SU-DHL-6 (cell line): ENCODE data around the gene IRF2BPL.

ENCODE experiments used
- H2AFZ ChIP-seq: fragments of 200-600 bp; sonication (generic); 2 replicates; pipeline ENCODE4 v1.6.1; 2014; ENCODE audit warnings: low read depth, mild to moderate bottlenecking, moderate library complexity, mixed read lengths, antibody characterized with exemption, low read length; ENCODE audit not compliant: severe bottlenecking
- H3F3A ChIP-seq: fragments of 200-600 bp; shearing (Covaris generic); 2 replicates; pipeline ENCODE4 v1.6.0; 2016; ENCODE audit warnings: antibody characterized with exemption, mild to moderate bottlenecking; ENCODE audit not compliant: insufficient read depth
- H3K27ac ChIP-seq: fragments of 200-600 bp; sonication (generic); 2 replicates; pipeline ENCODE4 v1.5.1; 2016; ENCODE audit warnings: low read depth, mild to moderate bottlenecking, low read length, moderate library complexity, mixed read lengths
- H3K27me3 ChIP-seq: fragments of 200-600 bp; sonication (generic), shearing (Covaris generic); 2 replicates; pipeline ENCODE4 v1.6.0; 2014; ENCODE audit warnings: mild to moderate bottlenecking, low read length
- H3K36me3 ChIP-seq: fragments of 200-600 bp; sonication (generic); 2 replicates; pipeline ENCODE4 v1.6.1; 2014; ENCODE audit warnings: mild to moderate bottlenecking, low read length, mixed read lengths
- H3K4me2 ChIP-seq: fragments of 300-600, 200-600 bp; shearing (Covaris generic), sonication (generic); 2 replicates; pipeline ENCODE4 v1.6.0; 2014; ENCODE audit warnings: low read length, low read depth, mild to moderate bottlenecking; ENCODE audit not compliant: poor library complexity, severe bottlenecking
- H3K4me3 ChIP-seq: fragments of 200-600 bp; sonication (generic); 2 replicates; pipeline ENCODE4 v1.5.1; 2014; ENCODE audit warnings: antibody characterized with exemption, low read length, mild to moderate bottlenecking, mixed read lengths; ENCODE audit not compliant: insufficient read depth, poor library complexity, severe bottlenecking
- H3K79me2 ChIP-seq: fragments of 200-600 bp; sonication (generic); 2 replicates; pipeline ENCODE4 v1.6.1; 2014; ENCODE audit warnings: mild to moderate bottlenecking, low read length, moderate library complexity; ENCODE audit not compliant: insufficient read depth
- H3K9ac ChIP-seq: fragments of 200-600 bp; sonication (generic); 2 replicates; pipeline ENCODE4 v1.7.0; 2014; ENCODE audit warnings: mild to moderate bottlenecking, low read length
- H3K9me2 ChIP-seq: fragments of 200-600 bp; sonication (generic); replicated peaks from 2 replicates; pipeline ENCODE4 v1.6.1; 2014; ENCODE audit warnings: low read length; ENCODE audit not compliant: insufficient read depth
- H3K9me3 ChIP-seq: fragments of 200-600 bp; sonication (generic); 2 replicates; pipeline ENCODE4 v1.6.1; 2014; ENCODE audit warnings: low read length, mixed read lengths; ENCODE audit not compliant: insufficient read depth
- H4K20me1 ChIP-seq: fragments of 200-600 bp; sonication (generic); 2 replicates; pipeline ENCODE4 v1.6.1; 2014; ENCODE audit warnings: low read depth, mild to moderate bottlenecking, antibody characterized with exemption, low read length, moderate library complexity, mixed read lengths
- CTCF ChIP-seq: fragments of 200-600 bp; sonication (generic); IDR thresholded peaks from one replicate; pipeline ENCODE4 v1.5.1; 2017; ENCODE audit warnings: antibody characterized with exemption, mild to moderate bottlenecking, low read length, moderate library complexity; ENCODE audit not compliant: insufficient read depth, poor library complexity, severe bottlenecking
- EZH2phosphoT487 ChIP-seq: fragments of 200-600 bp; sonication (generic), shearing (Covaris generic); conservative IDR thresholded peaks from 2 replicates; pipeline ENCODE4 v1.6.1; 2018; ENCODE audit warnings: mild to moderate bottlenecking, antibody characterized with exemption, low read length, moderate library complexity, mixed read lengths

Gene IRF2BPL

GRCh38 chr14:77014734-77015133 is 13.8 kb downstream of the IRF2BPL start:
- Histone ChIP-seq H3K4me2 (no peak overlapping the region), H3K79me2 (no peaks in the 10 kb centered on the region), H3K9me3 (no peaks in the 10 kb centered on the region), H3K27ac (no peak overlapping the region), H3K9me2 (no peaks in the 10 kb centered on the region), H3K36me3 (no peaks in the 10 kb centered on the region), H3F3A (no peaks in the 10 kb centered on the region), H2AFZ (no peak overlapping the region), H4K20me1 (no peaks in the 10 kb centered on the region), H3K4me3 (no peak overlapping the region), H3K27me3 (no peaks in the 10 kb centered on the region), H3K9ac (no peak overlapping the region)
- no peak for TF ChIP-seq EZH2phosphoT487
- TF ChIP-seq CTCF: no peak

GRCh38 chr14:77014004-77014604 is 14.4 kb downstream of the IRF2BPL start:
- no peak overlapping the region for H3K4me2 ChIP-seq
- H3K79me2 ChIP-seq: no peaks in the 10 kb centered on the region
- no peak overlapping the region for H3K9ac ChIP-seq
- H3K36me3 ChIP-seq: no peaks in the 10 kb centered on the region
- H3F3A ChIP-seq: no peaks in the 10 kb centered on the region
- no peaks in the 10 kb centered on the region for H3K27me3 ChIP-seq
- H2AFZ ChIP-seq: no peak overlapping the region
- no peak overlapping the region for H3K4me3 ChIP-seq
- H3K27ac ChIP-seq: no peak overlapping the region
- no peaks in the 10 kb centered on the region for H4K20me1 ChIP-seq
- TF ChIP-seq CTCF (no peak), EZH2phosphoT487 (no peak)
- H3K9me2 ChIP-seq: no peaks in the 10 kb centered on the region
- no peaks in the 10 kb centered on the region for H3K9me3 ChIP-seq

GRCh38 chr14:77012193-77012765 is 16.2 kb downstream of the IRF2BPL start:
- Histone ChIP-seq H3K9me2 (no peaks in the 10 kb centered on the region), H4K20me1 (no peaks in the 10 kb centered on the region), H3K27me3 (no peaks in the 10 kb centered on the region), H2AFZ (no peak overlapping the region), H3K4me3 (no peak overlapping the region), H3K9ac (no peak overlapping the region), H3K4me2 (no peak overlapping the region), H3K9me3 (no peaks in the 10 kb centered on the region), H3K36me3 (no peaks in the 10 kb centered on the region), H3K27ac (no peak overlapping the region), H3K79me2 (no peaks in the 10 kb centered on the region), H3F3A (no peaks in the 10 kb centered on the region)
- no peak for TF ChIP-seq EZH2phosphoT487
- TF ChIP-seq CTCF: no peak
